K562 (cell line): ENCODE measurements around the gene UBE2O. TPM values are rescaled to one million over a fixed set of nuclear protein-coding genes. Genes with fewer than 3 reads are reported as not detected.

Experiments
- ATAC-seq: fragments of 200-7000 bp; cut with Tn5 transposase; 3 replicates; pipeline ENCODE4 v1.9.1; 2020; ENCODE audit warnings: moderate library complexity
- BruUV-seq: library from RNA; stranded (reverse); fragments of 400-500 nt; replicated peaks from 2 replicates; lab custom pipeline; 2021; lab: Mats Ljungman, UMichigan
- CTCF ChIA-PET: fragments of 300-600 bp; formaldehyde crosslinking; extraction: SDS; loops from one replicate; lab custom pipeline; 2021; ENCODE audit warnings: low intra/inter-chr PET ratio; lab: Yijun Ruan, JAX
- POLR2A ChIA-PET: fragments of 300-600, 350-650 bp; sonication (Branson Sonifier 250); formaldehyde crosslinking; extraction: SDS; loops from one replicate; lab custom pipeline; 2021; ENCODE audit warnings: antibody characterized with exemption, inconsistent platforms; lab: Yijun Ruan, JAX
- DNase-seq, 4 experiments: peaks; one replicate each; pipeline versions ENCODE4 v3.0.0 to v3.0.0-alpha.2; 2011 to 2018; ENCODE audit warnings: low spot score in 3 of 4, mixed read lengths in 3 of 4; ENCODE audit errors: extremely low read depth in 1 of 4
- FAIRE-seq: peaks from 2 replicates; lab custom pipeline; 2011; peaks lifted over from hg19 to GRCh38; lab: Jason Lieb, UNC
- H2AFZ ChIP-seq: 2 replicates; pipeline ENCODE4 v1.6.0; 2011; ENCODE audit warnings: low read depth, low read length, control low read depth, inconsistent platforms
- H3K27ac ChIP-seq: fragments of 200-600 bp; 3 replicates; pipeline ENCODE4 v1.8.0; 2011; ENCODE audit warnings: low read depth, mild to moderate bottlenecking, control low read depth, inconsistent platforms, low read length, moderate library complexity, mixed read lengths; ENCODE audit errors: extremely low read depth
- H3K27me3 ChIP-seq, 2 experiments: fragments of 300-600 bp in 1 of 2; 2 replicates in 1 of 2; 3 replicates in 1 of 2; pipeline versions ENCODE4 v1.6.0 to v1.8.0; 2011; ENCODE audit warnings: inconsistent platforms in 2 of 2, low read length in 2 of 2, mild to moderate bottlenecking in 1 of 2, mixed read lengths in 1 of 2, moderate library complexity in 1 of 2; ENCODE audit not compliant: control insufficient read depth in 2 of 2, insufficient read depth in 2 of 2
- H3K36me3 ChIP-seq: fragments of 300-600 bp; 3 replicates; pipeline ENCODE4 v1.8.0; 2011; ENCODE audit warnings: mild to moderate bottlenecking, low read length, inconsistent platforms; ENCODE audit not compliant: control insufficient read depth, insufficient read depth
- H3K4me1 ChIP-seq, 2 experiments: fragments of 200-600 bp in 1 of 2; replicated peaks in 1 of 2; 2 replicates in 1 of 2; 3 replicates in 1 of 2; pipeline versions ENCODE4 v1.5.1 to v1.8.0; 2011; ENCODE audit warnings: inconsistent platforms in 2 of 2, low read length in 2 of 2, mild to moderate bottlenecking in 1 of 2, mixed read lengths in 1 of 2, moderate library complexity in 1 of 2; ENCODE audit not compliant: control insufficient read depth in 2 of 2, insufficient read depth in 2 of 2
- H3K4me2 ChIP-seq: 2 replicates; pipeline ENCODE4 v1.6.1; 2011; ENCODE audit warnings: low read length, control low read depth, inconsistent platforms, mixed read lengths; ENCODE audit not compliant: insufficient read depth
- H3K4me3 ChIP-seq: fragments of 200-600 bp; sonication (generic), shearing (Covaris generic); 2 replicates; pipeline ENCODE4 v1.5.1; 2016; ENCODE audit warnings: control low read depth, inconsistent platforms
- H3K79me2 ChIP-seq: fragments of 200-600 bp; 3 replicates; pipeline ENCODE4 v1.8.0; 2011; ENCODE audit warnings: low read length, inconsistent platforms; ENCODE audit not compliant: control insufficient read depth, insufficient read depth
- H3K9ac ChIP-seq, 2 experiments: 2 replicates each; pipeline versions ENCODE4 v1.6.0 to v1.6.1; 2011; ENCODE audit warnings: low read depth in 2 of 2, low read length in 2 of 2, control low read depth in 1 of 2, inconsistent platforms in 1 of 2, mild to moderate bottlenecking in 1 of 2, mixed read lengths in 1 of 2; ENCODE audit not compliant: insufficient read depth in 1 of 2
- H3K9me1 ChIP-seq: one replicate; pipeline ENCODE4 v1.6.0; 2011; ENCODE audit warnings: inconsistent platforms, mild to moderate bottlenecking, low read length, moderate library complexity; ENCODE audit not compliant: control insufficient read depth, insufficient read depth
- H3K9me3 ChIP-seq: replicated peaks from 2 replicates; pipeline ENCODE4 v1.5.1; 2011; ENCODE audit warnings: low read depth, low read length, inconsistent platforms; ENCODE audit not compliant: control insufficient read depth, insufficient read depth
- H4K20me1 ChIP-seq: replicated peaks from 2 replicates; pipeline ENCODE4 v1.6.1; 2011; ENCODE audit warnings: low read length, inconsistent platforms, mixed read lengths; ENCODE audit not compliant: control insufficient read depth, insufficient read depth
- CCNT2 ChIP-seq: IDR thresholded peaks from 2 replicates; pipeline ENCODE4 v1.6.1; 2011; ENCODE audit warnings: borderline replicate concordance, low read depth, mild to moderate bottlenecking, moderate library complexity, mixed read lengths, low read length; ENCODE audit not compliant: insufficient read length; ENCODE audit errors: extremely low read depth
- FIP1L1 ChIP-seq: fragments of 200-400 bp; formaldehyde crosslinking; IDR thresholded peaks from 2 replicates; pipeline ENCODE4 v1.6.1; 2018; ENCODE audit warnings: mild to moderate bottlenecking, low read depth, low read length; ENCODE audit not compliant: poor library complexity, severe bottlenecking
- FOXA1 ChIP-seq: fragments of 450-650 bp; IDR thresholded peaks from 2 replicates; pipeline ENCODE4 v1.6.1; 2016; ENCODE audit warnings: mild to moderate bottlenecking, borderline replicate concordance
- HDAC3 ChIP-seq: fragments of 450-650 bp; IDR thresholded peaks from 2 replicates; pipeline ENCODE4 v1.6.1; 2018; ENCODE audit warnings: borderline replicate concordance, mild to moderate bottlenecking, moderate library complexity; ENCODE audit not compliant: partially characterized antibody
- HMGXB4 ChIP-seq: sonication (generic); formaldehyde crosslinking; IDR thresholded peaks from 2 replicates; pipeline ENCODE4 v1.8.1; 2023; ENCODE audit warnings: mild to moderate bottlenecking, missing genetic modification reagents
- ZNF395 ChIP-seq: fragments of 200-800 bp; sonication (Bioruptor generic); IDR thresholded peaks from 2 replicates; pipeline ENCODE4 v1.6.1; 2017; ENCODE audit warnings: missing genetic modification characterization, missing compliant biosample characterization
- ZNF764 ChIP-seq: fragments of 250-450 bp; sonication (Bioruptor Pico); IDR thresholded peaks from 2 replicates; pipeline ENCODE4 v1.4.0; 2020; ENCODE audit warnings: low read depth, mild to moderate bottlenecking, moderate library complexity
- WGBS: fragments of 100-300 bp; shearing (Covaris generic); methylation state at CpG from one replicate; pipeline ENCODE4 v1.1.6; 2016; ENCODE audit warnings: low coverage, mixed read lengths; ENCODE audit not compliant: insufficient coverage; ENCODE audit errors: missing lambda C conversion rate; 5-methylcytosine and 5-hydroxymethylcytosine counted together
- in situ Hi-C: fragments of 300-500 bp; cut with MboI; formaldehyde crosslinking; loops from 4 replicates; pipeline ENCODE4 v1.15.0; 2018; ENCODE audit warnings: inconsistent platforms, mixed read lengths
- intact Hi-C: fragments of 100-400 bp; cut with micrococcal nuclease; formaldehyde crosslinking; loops from 2 replicates; pipeline ENCODE4 v1.14.2; 2022
- polyA plus RNA-seq, 8 experiments: library from polyadenylated mRNA; depleted of rRNA in 4 of 8; stranded (reverse) in 5 of 8; unstranded in 3 of 8; fragments of >200 nt; fragmentation: Nextera tagmentation in 2 of 8; fragmentation: Illumina TruSeq in 1 of 8; extraction: Ambion mirVana in 2 of 8; extraction: Trizol in 1 of 8; gene quantifications; 2 replicates each; pipeline versions ENCODE4 v1.2.1 to v1.2.3, GENCODE V29; 2011 to 2014; ENCODE audit warnings: inconsistent platforms in 1 of 8, missing spikeins in 1 of 8
- total RNA-seq, 7 experiments: library from RNA; depleted of rRNA in 6 of 7; stranded (reverse); fragments of >200 nt in 6 of 7; fragmentation: Illumina TruSeq in 2 of 7; extraction: Trizol in 2 of 7; gene quantifications; 2 replicates each; pipeline versions ENCODE4 v1.2.1 to v1.2.3, GENCODE V29; 2011 to 2021; ENCODE audit warnings: low replicate concordance in 1 of 7
- TF ChIP-seq, protein P1 (sequence below): fragments of 250-450 bp; sonication (Bioruptor Pico); IDR thresholded peaks from 2 replicates; pipeline ENCODE4 v1.5.0; 2021; ENCODE audit warnings: mild to moderate bottlenecking, borderline replicate concordance
- TF ChIP-seq, protein P2 (sequence below), 2 experiments: IDR thresholded peaks; 2 replicates each; pipeline ENCODE4 v1.6.1; 2012; ENCODE audit warnings: improper control_type of control experiment in 2 of 2, low read depth in 2 of 2, low read length in 2 of 2, borderline replicate concordance in 1 of 2

The UBE2O gene
- total and polyA plus RNA-seq, 9 of the 15 experiments (the other 6 are each of a cell fraction or from before 2014, with no cell fraction given) = 1.6 to 39.7 (median 13.3) TPM

DNA sequence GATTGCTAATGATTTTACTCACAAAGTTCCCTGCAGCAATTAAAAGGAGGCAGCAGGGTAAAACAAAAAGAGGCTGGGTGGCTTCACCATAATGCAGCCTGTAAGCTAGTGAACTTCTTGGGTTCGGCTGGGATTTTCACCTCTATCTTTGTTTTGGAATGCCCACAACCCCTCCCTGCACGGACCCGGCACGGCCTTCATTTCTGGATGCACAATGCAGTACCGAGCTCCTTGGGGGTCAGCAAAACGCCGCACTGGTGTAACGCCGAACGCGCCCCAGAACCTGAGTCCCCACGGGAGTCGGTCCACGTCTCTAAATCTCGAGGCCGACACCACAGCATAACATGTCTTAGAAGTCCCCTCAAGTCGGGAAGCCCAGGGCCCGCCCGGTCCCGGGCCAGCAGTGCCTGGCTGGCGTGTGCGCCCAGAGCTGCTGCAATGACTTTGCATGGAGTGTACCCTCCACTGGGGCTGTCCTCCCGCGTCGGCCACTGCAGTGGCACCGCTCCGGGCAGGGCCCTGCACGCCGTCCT, 759 bp downstream of the UBE2O start:
- no TSS peak for BruUV-seq
- Histone ChIP-seq H2AFZ (no peak overlapping the region), H3K36me3 (0 out of 3 replicates have a peak, but pooled peaks cover 4% of the 10 kb centered on the region), H3K4me2 (peak overlapping the region; percentile 81), H3K4me1 (peaks cover 14 to 17% of the 10 kb centered on the region in 2 experiments; a peak in 4 of 5 replicates), H3K9me3 (no peaks in the 10 kb centered on the region), H4K20me1 (peaks cover 29% of the 10 kb centered on the region), H3K27ac (peak overlapping the region; percentile 83; the same call in 1 of the 3 replicates), H3K9me1 (no peaks in the 10 kb centered on the region), H3K9ac (peak overlapping the region; percentile 81 to 88), H3K79me2 (peaks cover 57% of the 10 kb centered on the region), H3K27me3 (no peaks in the 10 kb centered on the region), H3K4me3 (peak overlapping the region; percentile 97)
- ATAC-seq (peak; percentile 78), FAIRE-seq (no peak), DNase-seq (peak in 1 of 4 experiments; percentile 42)
- ChIA-PET POLR2A (interaction anchor here (0.6 to 3.0 kb wide), 5 partner anchors 8 to 62 kb away, joined by 3 to 9 read pairs (median 4); no protein-coding TSS in a partner anchor), CTCF (interaction anchor here (0.8 kb wide), 1 partner anchor 149 kb away, joined by 3 read pairs; no protein-coding TSS in a partner anchor)
- in situ Hi-C loops (no loop called here), intact Hi-C loops (loop anchor here (2.0 kb wide), 1 partner anchor 45 kb away; no protein-coding TSS in a partner anchor)
- WGBS = under 1% methylated on average over 22 of the region's 29 CpGs
- TF ChIP-seq FIP1L1 (no peak), HMGXB4 (CRISPR knock-in tag) (0 out of 2 replicates have a peak, but pooled peaks have one; percentile 0), CCNT2 (peak; percentile 27), HDAC3 (no peak), ZNF764 (CRISPR knock-in tag) (no peak), FOXA1 (no peak), ZNF395 (peak; percentile 2; the same call in 1 of the 2 replicates)
- TF ChIP-seq, protein P1, sequence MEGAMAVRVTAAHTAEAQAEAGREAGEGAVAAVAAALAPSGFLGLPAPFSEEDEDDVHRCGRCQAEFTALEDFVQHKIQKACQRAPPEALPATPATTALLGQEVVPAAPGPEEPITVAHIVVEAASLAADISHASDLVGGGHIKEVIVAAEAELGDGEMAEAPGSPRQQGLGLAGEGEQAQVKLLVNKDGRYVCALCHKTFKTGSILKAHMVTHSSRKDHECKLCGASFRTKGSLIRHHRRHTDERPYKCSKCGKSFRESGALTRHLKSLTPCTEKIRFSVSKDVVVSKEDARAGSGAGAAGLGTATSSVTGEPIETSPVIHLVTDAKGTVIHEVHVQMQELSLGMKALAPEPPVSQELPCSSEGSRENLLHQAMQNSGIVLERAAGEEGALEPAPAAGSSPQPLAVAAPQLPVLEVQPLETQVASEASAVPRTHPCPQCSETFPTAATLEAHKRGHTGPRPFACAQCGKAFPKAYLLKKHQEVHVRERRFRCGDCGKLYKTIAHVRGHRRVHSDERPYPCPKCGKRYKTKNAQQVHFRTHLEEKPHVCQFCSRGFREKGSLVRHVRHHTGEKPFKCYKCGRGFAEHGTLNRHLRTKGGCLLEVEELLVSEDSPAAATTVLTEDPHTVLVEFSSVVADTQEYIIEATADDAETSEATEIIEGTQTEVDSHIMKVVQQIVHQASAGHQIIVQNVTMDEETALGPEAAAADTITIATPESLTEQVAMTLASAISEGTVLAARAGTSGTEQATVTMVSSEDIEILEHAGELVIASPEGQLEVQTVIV (CRISPR knock-in tag) = no peak
- TF ChIP-seq, protein P2, sequence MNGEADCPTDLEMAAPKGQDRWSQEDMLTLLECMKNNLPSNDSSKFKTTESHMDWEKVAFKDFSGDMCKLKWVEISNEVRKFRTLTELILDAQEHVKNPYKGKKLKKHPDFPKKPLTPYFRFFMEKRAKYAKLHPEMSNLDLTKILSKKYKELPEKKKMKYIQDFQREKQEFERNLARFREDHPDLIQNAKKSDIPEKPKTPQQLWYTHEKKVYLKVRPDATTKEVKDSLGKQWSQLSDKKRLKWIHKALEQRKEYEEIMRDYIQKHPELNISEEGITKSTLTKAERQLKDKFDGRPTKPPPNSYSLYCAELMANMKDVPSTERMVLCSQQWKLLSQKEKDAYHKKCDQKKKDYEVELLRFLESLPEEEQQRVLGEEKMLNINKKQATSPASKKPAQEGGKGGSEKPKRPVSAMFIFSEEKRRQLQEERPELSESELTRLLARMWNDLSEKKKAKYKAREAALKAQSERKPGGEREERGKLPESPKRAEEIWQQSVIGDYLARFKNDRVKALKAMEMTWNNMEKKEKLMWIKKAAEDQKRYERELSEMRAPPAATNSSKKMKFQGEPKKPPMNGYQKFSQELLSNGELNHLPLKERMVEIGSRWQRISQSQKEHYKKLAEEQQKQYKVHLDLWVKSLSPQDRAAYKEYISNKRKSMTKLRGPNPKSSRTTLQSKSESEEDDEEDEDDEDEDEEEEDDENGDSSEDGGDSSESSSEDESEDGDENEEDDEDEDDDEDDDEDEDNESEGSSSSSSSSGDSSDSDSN (IDR thresholded peaks at IDR 0.05; ENCODE audit: borderline replicate concordance in 1 of 2, low read depth in 2 of 2, low read length in 2 of 2) = no peak
